ENCODE measurements around the gene CYP27C1. TPM values are rescaled to one million over a fixed set of nuclear protein-coding genes. Genes with fewer than 3 reads are reported as not detected.
"Not testable (repeated sequence)": the region's sequence is repeated elsewhere in the genome, so short reads cannot be mapped to it uniquely, and the experiment has no call there.

Gene CYP27C1
- total and polyA plus RNA-seq, 4 donors, result 0.16 to 0.42 TPM; not detected in 2

DNA sequence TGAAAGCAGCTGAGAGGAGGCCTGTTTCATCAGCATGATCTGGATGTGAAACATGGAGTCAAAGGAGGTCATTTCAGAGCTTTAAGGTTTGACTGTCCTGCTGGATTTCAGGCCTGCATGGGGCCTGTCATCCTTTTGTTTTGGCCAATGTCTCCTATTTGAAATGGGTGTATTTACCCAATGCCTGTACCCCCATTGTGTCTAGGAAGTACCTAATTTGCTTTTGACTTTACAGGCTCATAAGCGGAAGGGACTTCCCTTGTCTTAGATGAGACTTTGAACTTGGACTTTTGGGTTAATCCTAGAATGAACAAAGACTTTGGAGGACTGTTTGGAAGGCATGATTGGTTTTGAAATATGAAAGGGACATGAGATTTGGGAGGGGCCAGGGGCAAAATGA, 19.3 kb upstream of the CYP27C1 start:
- Histone ChIP-seq H3K9me3 (ENCODE audit: control insufficient read depth, low read length) (no peaks in the 10 kb centered on the region), H3K27ac (ENCODE audit: low read depth in 1 of 2, low read length in 2 of 2) (no peak overlapping the region), H3K4me3 (ENCODE audit: low read length in 2 of 2) (no peak overlapping the region), H3K27me3 (ENCODE audit: control insufficient read depth in 1 of 2, insufficient read depth in 2 of 2, low read length in 1 of 2) (no peaks in the 10 kb centered on the region), H3K36me3 (ENCODE audit: control insufficient read depth in 1 of 2, insufficient read depth in 2 of 2, low read length in 1 of 2) (no peaks in the 10 kb centered on the region), H3K4me1 (ENCODE audit: control insufficient read depth in 1 of 2, insufficient read depth in 2 of 2, low read length in 2 of 2) (no peaks in the 10 kb centered on the region)
- 94 to 98% methylated on average over 1 of the region's 1 CpG for WGBS, 2 donors
- intact Hi-C loops (cut with DNase I), result no loop called here
- no peak for DNase-seq
- ATAC-seq (ENCODE audit: low FRiP score), result no peak

DNA sequence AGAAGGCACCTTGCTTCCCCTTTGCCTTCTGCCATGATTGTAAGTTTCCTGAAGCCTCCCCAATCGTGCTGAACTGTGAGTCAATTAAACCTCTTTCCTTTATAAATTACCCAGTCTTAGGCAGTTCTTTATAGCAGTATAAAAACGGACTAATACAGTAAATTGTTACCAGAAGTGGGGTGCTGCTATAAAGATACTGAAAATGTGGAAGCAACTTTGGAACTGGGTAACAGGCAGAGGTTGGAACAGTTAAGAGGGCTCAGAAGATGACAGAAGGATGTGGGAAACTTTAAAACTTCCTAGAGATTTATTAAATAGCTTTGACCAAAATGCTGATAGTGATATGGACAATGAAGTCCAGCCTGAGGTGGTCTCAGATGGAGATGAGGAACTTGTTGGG, 17.7 kb upstream of the CYP27C1 start:
- H3K36me3 ChIP-seq (ENCODE audit: control insufficient read depth in 1 of 2, insufficient read depth in 2 of 2, low read length in 1 of 2); intact Hi-C loops (cut with DNase I); H3K27ac ChIP-seq (ENCODE audit: low read depth in 1 of 2, low read length in 2 of 2); ATAC-seq (ENCODE audit: low FRiP score); H3K9me3 ChIP-seq (ENCODE audit: control insufficient read depth, low read length); H3K4me1 ChIP-seq (ENCODE audit: control insufficient read depth in 1 of 2, insufficient read depth in 2 of 2, low read length in 2 of 2); DNase-seq; H3K27me3 ChIP-seq (ENCODE audit: control insufficient read depth in 1 of 2, insufficient read depth in 2 of 2, low read length in 1 of 2); H3K4me3 ChIP-seq (ENCODE audit: low read length in 2 of 2): not testable (repeated sequence)
- WGBS, 2 donors, result 66 to 74% methylated on average over 2 of the region's 2 CpGs

DNA sequence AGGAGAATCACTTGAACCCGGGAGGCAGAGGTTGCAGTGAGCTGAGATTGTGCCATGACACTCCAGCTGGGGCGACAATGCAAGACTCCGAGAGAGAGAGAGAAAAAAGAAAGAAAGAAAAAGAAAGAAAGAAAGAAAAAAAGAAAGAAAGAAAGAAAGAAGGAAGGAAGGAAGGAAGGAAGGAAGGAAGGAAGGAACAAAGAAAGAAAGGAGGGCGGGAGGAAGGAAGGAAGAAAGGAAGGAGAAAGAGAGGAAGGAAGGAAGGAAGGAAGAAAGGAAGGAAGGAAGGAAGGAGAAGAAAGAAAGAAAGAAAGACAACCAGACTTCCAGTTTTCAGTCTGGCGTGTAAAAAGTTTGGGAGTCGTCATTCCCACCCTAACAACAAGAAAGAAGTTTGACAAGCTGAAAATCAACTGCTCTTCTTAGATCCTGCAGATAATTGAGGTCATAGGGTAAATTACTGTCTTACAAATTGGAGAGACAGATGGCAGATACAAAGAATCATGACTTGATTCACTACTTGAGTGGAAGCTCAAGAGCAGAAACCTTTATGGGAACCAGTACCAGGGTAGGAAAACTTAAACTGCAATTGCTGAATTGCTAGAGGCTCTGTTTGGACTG, 15.1 kb upstream of the CYP27C1 start:
- H3K36me3 ChIP-seq (ENCODE audit: control insufficient read depth in 1 of 2, insufficient read depth in 2 of 2, low read length in 1 of 2), result no peaks in the 10 kb centered on the region

DNA sequence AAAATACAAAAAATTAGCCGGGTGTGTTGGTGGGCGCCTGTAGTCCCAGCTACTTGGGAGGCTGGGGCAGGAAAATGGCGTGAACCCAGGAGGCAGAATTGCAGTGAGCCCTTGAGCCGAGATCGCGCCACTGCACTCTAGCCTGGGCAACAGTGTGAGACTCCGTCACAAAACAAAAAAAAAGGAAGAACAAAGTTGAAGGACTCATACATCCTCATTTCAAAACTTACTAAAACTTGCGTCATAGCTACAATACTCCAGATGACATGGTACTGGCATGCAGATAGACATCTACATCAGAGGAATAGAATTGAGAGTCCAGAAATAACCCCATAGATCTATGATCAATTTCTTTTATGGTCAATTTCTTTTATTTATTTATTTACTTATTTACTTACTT, 13.6 kb upstream of the CYP27C1 start:
- Histone ChIP-seq H3K27ac (ENCODE audit: low read depth in 1 of 2, low read length in 2 of 2) (no peak overlapping the region), H3K27me3 (ENCODE audit: control insufficient read depth in 1 of 2, insufficient read depth in 2 of 2, low read length in 1 of 2) (peaks cover 0 to 3% of the 10 kb centered on the region in 2 donors), H3K4me1 (ENCODE audit: control insufficient read depth in 1 of 2, insufficient read depth in 2 of 2, low read length in 2 of 2) (no peaks in the 10 kb centered on the region), H3K4me3 (ENCODE audit: low read length in 2 of 2) (no peak overlapping the region), H3K36me3 (ENCODE audit: control insufficient read depth in 1 of 2, insufficient read depth in 2 of 2, low read length in 1 of 2) (no peaks in the 10 kb centered on the region), H3K9me3 (ENCODE audit: control insufficient read depth, low read length) (no peaks in the 10 kb centered on the region)
- DNase-seq (no peak), ATAC-seq (ENCODE audit: low FRiP score) (no peak)
- intact Hi-C loops (cut with DNase I), result loop anchor here in 1 of 2 donors (1.0 kb wide), 1 partner anchor 16 kb away; no protein-coding TSS in a partner anchor
- 95 to 96% methylated on average over 8 of the region's 8 CpGs for WGBS, 2 donors

More for the DNA sequence above, 15.1 kb upstream of the CYP27C1 start:
- no peaks in the 10 kb centered on the region for H3K27me3 ChIP-seq (ENCODE audit: control insufficient read depth in 1 of 2, insufficient read depth in 2 of 2, low read length in 1 of 2)
- DNase-seq (no peak), ATAC-seq (ENCODE audit: low FRiP score) (no peak)
- H3K4me3 ChIP-seq (ENCODE audit: low read length in 2 of 2), result no peak overlapping the region
- H3K4me1 ChIP-seq (ENCODE audit: control insufficient read depth in 1 of 2, insufficient read depth in 2 of 2, low read length in 2 of 2), result no peaks in the 10 kb centered on the region
- no peaks in the 10 kb centered on the region for H3K9me3 ChIP-seq (ENCODE audit: control insufficient read depth, low read length)
- H3K27ac ChIP-seq (ENCODE audit: low read depth in 1 of 2, low read length in 2 of 2), result no peak overlapping the region
- intact Hi-C loops (cut with DNase I), result no loop called here
- 95 to 96% methylated on average over 6 of the region's 6 CpGs for WGBS, 2 donors

DNA sequence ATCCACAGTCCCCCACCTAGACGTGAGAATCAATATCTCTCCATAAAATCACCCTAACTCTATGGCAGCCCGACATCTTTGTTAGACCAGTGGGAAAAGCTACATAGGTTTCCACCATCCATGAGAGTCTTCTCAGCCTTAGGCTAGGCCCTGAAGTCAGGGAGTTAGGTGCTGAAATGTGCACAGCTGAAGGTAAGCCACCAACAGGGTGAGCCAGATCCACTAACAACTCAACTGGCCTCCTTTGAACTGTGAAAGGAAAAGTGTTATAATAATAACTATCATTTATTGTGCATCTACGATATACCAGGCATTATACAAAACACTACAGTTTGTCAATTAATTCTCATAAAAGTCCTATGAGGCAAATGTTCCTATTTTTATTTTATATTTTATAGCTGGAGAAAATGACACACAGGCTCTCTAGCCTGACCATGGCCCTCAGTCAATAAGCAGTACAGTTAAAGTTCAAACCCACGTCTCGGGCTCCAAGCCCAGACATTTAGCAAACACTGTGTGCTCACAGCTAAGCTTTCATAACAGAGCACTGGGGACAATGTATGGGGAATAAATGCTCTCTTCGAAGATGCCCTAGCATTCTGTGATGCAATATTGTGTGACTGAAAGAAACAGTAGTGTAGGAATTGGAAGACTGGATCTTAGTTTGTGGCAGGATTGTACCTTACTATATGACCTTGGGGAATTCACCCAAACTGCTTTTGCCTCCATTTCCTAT, 11.2 kb upstream of the CYP27C1 start:
- intact Hi-C loops (cut with DNase I), result no loop called here
- Histone ChIP-seq H3K9me3 (ENCODE audit: control insufficient read depth, low read length) (peaks cover 4% of the 10 kb centered on the region), H3K4me1 (ENCODE audit: control insufficient read depth in 1 of 2, insufficient read depth in 2 of 2, low read length in 2 of 2) (peaks cover 0 to 3% of the 10 kb centered on the region in 2 donors), H3K27ac (ENCODE audit: low read depth in 1 of 2, low read length in 2 of 2) (no peak overlapping the region), H3K36me3 (ENCODE audit: control insufficient read depth in 1 of 2, insufficient read depth in 2 of 2, low read length in 1 of 2) (no peaks in the 10 kb centered on the region), H3K4me3 (ENCODE audit: low read length in 2 of 2) (no peak overlapping the region), H3K27me3 (ENCODE audit: control insufficient read depth in 1 of 2, insufficient read depth in 2 of 2, low read length in 1 of 2) (peaks cover 0 to 3% of the 10 kb centered on the region in 2 donors)
- ATAC-seq (ENCODE audit: low FRiP score) (no peak), DNase-seq (no peak)
- 77 to 80% methylated on average over 6 of the region's 6 CpGs for WGBS, 2 donors

DNA sequence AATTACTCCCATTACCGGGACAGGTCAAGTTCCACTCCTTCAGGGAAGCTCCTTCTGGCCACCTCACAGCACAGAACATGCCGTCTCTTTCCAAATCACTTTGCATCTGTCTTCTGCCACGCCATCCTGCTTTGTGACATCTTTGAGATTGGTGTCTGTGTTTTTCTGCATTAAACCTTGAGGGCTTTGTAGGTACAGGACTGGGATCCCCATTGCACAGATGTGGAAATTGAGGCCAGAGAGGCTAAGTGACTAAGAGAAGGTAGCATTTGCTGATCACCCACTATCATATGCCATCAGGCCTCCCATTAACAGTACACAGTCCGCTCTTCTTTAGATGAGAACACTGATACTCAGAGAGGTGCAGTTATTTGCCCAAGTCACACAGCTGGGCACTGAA, 9.5 kb upstream of the CYP27C1 start:
- DNase-seq (no peak), ATAC-seq (ENCODE audit: low FRiP score) (no peak)
- intact Hi-C loops (cut with DNase I), result no loop called here
- Histone ChIP-seq H3K9me3 (ENCODE audit: control insufficient read depth, low read length) (peaks cover 4% of the 10 kb centered on the region), H3K27me3 (ENCODE audit: control insufficient read depth in 1 of 2, insufficient read depth in 2 of 2, low read length in 1 of 2) (peaks cover 0 to 3% of the 10 kb centered on the region in 2 donors), H3K4me1 (ENCODE audit: control insufficient read depth in 1 of 2, insufficient read depth in 2 of 2, low read length in 2 of 2) (peaks cover 0 to 3% of the 10 kb centered on the region in 2 donors), H3K36me3 (ENCODE audit: control insufficient read depth in 1 of 2, insufficient read depth in 2 of 2, low read length in 1 of 2) (no peaks in the 10 kb centered on the region), H3K27ac (ENCODE audit: low read depth in 1 of 2, low read length in 2 of 2) (no peak overlapping the region), H3K4me3 (ENCODE audit: low read length in 2 of 2) (no peak overlapping the region)
- WGBS, 2 donors, result 97 to 98% methylated on average over 4 of the region's 4 CpGs

DNA sequence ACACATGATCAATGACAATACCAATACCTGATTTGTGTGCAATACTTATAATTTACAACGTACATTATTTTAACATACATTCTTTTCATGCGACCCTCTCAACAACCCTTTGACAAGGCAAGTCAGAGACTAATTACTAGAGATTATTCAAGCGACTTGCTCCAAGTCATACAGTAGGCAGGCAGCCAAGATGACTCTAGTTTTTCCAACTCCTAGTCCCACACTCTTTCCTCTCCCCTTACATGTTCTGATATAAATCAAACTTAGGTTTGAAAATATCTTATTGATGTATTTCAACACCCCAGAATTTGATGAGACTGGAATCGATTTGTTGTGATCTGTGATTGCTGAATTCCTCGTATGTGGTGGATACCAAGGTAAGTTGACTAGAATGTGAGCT, 8.0 kb upstream of the CYP27C1 start:
- no peak for ATAC-seq (ENCODE audit: low FRiP score)
- H3K27ac ChIP-seq (ENCODE audit: low read depth in 1 of 2, low read length in 2 of 2), result no peak overlapping the region
- peaks cover 4% of the 10 kb centered on the region for H3K9me3 ChIP-seq (ENCODE audit: control insufficient read depth, low read length)
- no peak for DNase-seq
- peaks cover 0 to 3% of the 10 kb centered on the region in 2 donors for H3K4me1 ChIP-seq (ENCODE audit: control insufficient read depth in 1 of 2, insufficient read depth in 2 of 2, low read length in 2 of 2)
- intact Hi-C loops (cut with DNase I), result no loop called here
- no peak overlapping the region for H3K4me3 ChIP-seq (ENCODE audit: low read length in 2 of 2)
- 16 to 19% methylated on average over 5 of the region's 5 CpGs for WGBS, 2 donors
- peaks cover 0 to 3% of the 10 kb centered on the region in 2 donors for H3K27me3 ChIP-seq (ENCODE audit: control insufficient read depth in 1 of 2, insufficient read depth in 2 of 2, low read length in 1 of 2)
- H3K36me3 ChIP-seq (ENCODE audit: control insufficient read depth in 1 of 2, insufficient read depth in 2 of 2, low read length in 1 of 2), result no peaks in the 10 kb centered on the region

DNA sequence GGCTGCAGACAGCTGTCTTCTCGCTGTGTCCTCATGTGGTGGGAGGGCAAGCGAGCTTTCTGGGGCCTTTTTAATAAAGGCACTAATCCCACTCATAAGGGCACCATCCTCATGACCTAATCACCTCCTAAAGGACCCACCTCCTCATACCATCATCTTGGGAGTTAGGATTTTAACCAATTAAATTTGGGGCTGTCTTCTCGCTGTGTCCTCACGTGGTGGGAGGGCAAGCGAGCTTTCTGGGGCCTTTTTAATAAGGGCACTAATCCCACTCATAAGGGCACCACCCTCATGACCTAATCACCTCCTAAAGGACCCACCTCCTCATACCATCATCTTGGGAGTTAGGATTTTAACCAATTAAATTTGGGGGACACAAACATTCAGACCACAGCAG, 7.2 kb upstream of the CYP27C1 start:
- H3K27me3 ChIP-seq (ENCODE audit: control insufficient read depth in 1 of 2, insufficient read depth in 2 of 2, low read length in 1 of 2), result not testable (repeated sequence)
- WGBS, 2 donors, result 93 to 97% methylated on average over 5 of the region's 5 CpGs

More for the DNA sequence above, 7.2 kb upstream of the CYP27C1 start:
- intact Hi-C loops (cut with DNase I); H3K36me3 ChIP-seq (ENCODE audit: control insufficient read depth in 1 of 2, insufficient read depth in 2 of 2, low read length in 1 of 2); H3K27ac ChIP-seq (ENCODE audit: low read depth in 1 of 2, low read length in 2 of 2); DNase-seq; H3K9me3 ChIP-seq (ENCODE audit: control insufficient read depth, low read length); H3K4me1 ChIP-seq (ENCODE audit: control insufficient read depth in 1 of 2, insufficient read depth in 2 of 2, low read length in 2 of 2); H3K4me3 ChIP-seq (ENCODE audit: low read length in 2 of 2); ATAC-seq (ENCODE audit: low FRiP score): not testable (repeated sequence)

Data from aorta (tissue), 5 donors.